K562 (cell line): ENCODE data around the gene ATXN1. TPM values are rescaled to one million over a fixed set of nuclear protein-coding genes. Genes with fewer than 3 reads are reported as not detected.

ENCODE experiments used
- EP400 ChIP-seq: fragments of 450-650 bp; IDR thresholded peaks from 2 replicates; pipeline ENCODE4 v1.6.1; 2017; ENCODE audit warnings: antibody characterized with exemption, mild to moderate bottlenecking, moderate library complexity
- JUNB ChIP-seq: fragments of 450-650 bp; formaldehyde crosslinking; conservative IDR thresholded peaks from 2 replicates; pipeline ENCODE4 v1.4.0; 2020; ENCODE audit warnings: mild to moderate bottlenecking
- KDM4B ChIP-seq, 2 experiments: fragments of 450-650 bp in 1 of 2; sonication (generic) in 1 of 2; IDR thresholded peaks; 2 replicates each; pipeline ENCODE4 v1.6.1; 2016 to 2017; ENCODE audit warnings: borderline replicate concordance in 2 of 2, antibody characterized with exemption in 1 of 2, low read depth in 1 of 2, mild to moderate bottlenecking in 1 of 2
- POLR2H ChIP-seq: IDR thresholded peaks from 2 replicates; pipeline ENCODE4 v1.6.1; 2016; ENCODE audit warnings: missing genetic modification characterization, low read depth, mild to moderate bottlenecking, control low read depth, missing compliant biosample characterization, moderate library complexity
- ZNF764 ChIP-seq: fragments of 250-450 bp; sonication (Bioruptor Pico); IDR thresholded peaks from 2 replicates; pipeline ENCODE4 v1.4.0; 2020; ENCODE audit warnings: low read depth, mild to moderate bottlenecking, moderate library complexity
- polyA plus RNA-seq, 8 experiments: library from polyadenylated mRNA; depleted of rRNA in 4 of 8; stranded (reverse) in 5 of 8; unstranded in 3 of 8; fragments of >200 nt; fragmentation: Nextera tagmentation in 2 of 8; fragmentation: Illumina TruSeq in 1 of 8; extraction: Ambion mirVana in 2 of 8; extraction: Trizol in 1 of 8; gene quantifications; 2 replicates each; pipeline versions ENCODE4 v1.2.1 to v1.2.3, GENCODE V29; 2011 to 2014; ENCODE audit warnings: inconsistent platforms in 1 of 8, missing spikeins in 1 of 8
- total RNA-seq, 7 experiments: library from RNA; depleted of rRNA in 6 of 7; stranded (reverse); fragments of >200 nt in 6 of 7; fragmentation: Illumina TruSeq in 2 of 7; extraction: Trizol in 2 of 7; gene quantifications; 2 replicates each; pipeline versions ENCODE4 v1.2.1 to v1.2.3, GENCODE V29; 2011 to 2021; ENCODE audit warnings: low replicate concordance in 1 of 7
- TF ChIP-seq, protein P1 (sequence below), 2 experiments: fragments of 450-650 bp; IDR thresholded peaks; 2 replicates each; pipeline ENCODE4 v1.6.1; 2016; ENCODE audit warnings: mild to moderate bottlenecking in 2 of 2, borderline replicate concordance in 1 of 2, low read depth in 1 of 2, moderate library complexity in 1 of 2

Gene ATXN1
- total and polyA plus RNA-seq, 9 of the 15 experiments (the other 6 are each of a cell fraction or from before 2014, with no cell fraction given): under 0.01 to 1.2 (median 0.58) TPM

GRCh38 chr6:16713597-16713996, 47.7 kb downstream of the ATXN1 start (continued):
- TF ChIP-seq, protein P1, sequence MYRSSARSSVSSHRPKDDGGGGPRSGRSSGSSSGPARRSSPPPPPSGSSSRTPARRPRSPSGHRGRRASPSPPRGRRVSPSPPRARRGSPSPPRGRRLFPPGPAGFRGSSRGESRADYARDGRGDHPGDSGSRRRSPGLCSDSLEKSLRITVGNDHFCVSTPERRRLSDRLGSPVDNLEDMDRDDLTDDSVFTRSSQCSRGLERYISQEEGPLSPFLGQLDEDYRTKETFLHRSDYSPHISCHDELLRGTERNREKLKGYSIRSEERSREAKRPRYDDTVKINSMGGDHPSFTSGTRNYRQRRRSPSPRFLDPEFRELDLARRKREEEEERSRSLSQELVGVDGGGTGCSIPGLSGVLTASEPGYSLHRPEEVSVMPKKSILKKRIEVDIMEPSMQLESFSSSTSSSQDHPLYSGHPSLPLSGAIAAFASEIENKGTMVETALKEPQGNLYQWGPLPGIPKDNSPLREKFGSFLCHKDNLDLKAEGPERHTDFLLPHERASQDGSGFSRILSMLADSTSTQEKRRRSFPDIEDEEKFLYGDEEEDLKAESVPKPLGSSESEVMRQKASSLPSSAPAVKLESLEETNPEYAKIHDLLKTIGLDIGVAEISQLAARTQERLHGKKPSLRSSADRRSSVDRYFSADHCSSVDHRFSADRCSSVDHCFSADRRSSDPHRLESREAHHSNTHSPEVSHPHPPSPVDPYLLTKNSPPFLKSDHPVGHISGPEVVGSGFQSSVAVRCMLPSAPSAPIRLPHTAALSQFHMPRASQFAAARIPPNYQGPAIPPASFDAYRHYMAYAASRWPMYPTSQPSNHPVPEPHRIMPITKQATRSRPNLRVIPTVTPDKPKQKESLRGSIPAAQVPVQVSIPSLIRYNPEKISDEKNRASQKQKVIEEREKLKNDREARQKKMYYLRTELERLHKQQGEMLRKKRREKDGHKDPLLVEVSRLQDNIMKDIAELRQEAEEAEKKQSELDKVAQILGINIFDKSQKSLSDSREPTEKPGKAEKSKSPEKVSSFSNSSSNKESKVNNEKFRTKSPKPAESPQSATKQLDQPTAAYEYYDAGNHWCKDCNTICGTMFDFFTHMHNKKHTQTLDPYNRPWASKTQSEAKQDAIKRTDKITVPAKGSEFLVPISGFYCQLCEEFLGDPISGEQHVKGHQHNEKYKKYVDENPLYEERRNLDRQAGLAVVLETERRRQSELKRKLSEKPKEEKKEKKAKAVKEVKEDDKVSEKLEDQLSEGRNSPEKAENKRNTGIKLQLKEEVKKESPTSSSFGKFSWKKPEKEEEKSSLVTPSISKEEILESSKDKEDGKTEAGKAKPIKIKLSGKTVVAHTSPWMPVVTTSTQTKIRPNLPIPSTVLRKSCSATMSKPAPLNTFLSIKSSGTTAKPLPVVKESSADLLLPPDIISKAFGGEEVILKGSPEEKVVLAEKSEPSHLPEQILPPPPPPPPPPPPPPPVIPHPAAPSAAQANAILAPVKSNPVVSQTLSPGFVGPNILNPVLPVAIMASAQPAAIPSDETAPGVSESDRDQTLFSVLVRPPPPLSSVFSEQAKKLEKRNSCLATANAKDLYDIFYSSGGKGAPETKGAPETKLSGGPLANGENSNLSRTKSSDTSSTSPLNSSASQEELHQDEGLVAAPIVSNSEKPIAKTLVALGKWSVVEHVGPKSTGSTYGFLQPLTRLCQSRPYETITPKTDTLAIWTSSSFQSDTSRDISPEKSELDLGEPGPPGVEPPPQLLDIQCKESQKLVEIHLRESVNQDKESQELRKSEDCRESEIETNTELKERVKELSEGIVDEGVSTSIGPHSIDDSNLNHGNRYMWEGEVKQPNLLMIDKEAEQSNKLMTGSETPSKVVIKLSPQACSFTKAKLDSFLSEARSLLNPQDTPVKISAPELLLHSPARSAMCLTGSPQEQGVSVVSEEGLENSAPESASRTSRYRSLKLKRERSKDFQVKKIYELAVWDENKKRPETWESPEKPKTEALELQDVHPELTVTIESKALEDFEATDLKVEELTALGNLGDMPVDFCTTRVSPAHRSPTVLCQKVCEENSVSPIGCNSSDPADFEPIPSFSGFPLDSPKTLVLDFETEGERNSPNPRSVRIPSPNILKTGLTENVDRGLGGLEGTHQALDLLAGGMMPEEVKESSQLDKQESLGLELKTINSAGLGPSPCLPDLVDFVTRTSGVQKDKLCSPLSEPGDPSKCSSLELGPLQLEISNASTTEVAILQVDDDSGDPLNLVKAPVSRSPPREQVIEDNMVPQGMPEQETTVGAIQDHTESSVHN (IDR thresholded peaks at IDR 0.05; ENCODE audit: borderline replicate concordance in 1 of 2, low read depth in 1 of 2): no peak
- TF ChIP-seq EP400: no peak
- no peak for TF ChIP-seq KDM4B (IDR thresholded peaks at IDR 0.05; ENCODE audit: borderline replicate concordance in 2 of 2, low read depth in 1 of 2)
- TF ChIP-seq ZNF764: no peak
- TF ChIP-seq JUNB (CRISPR knock-in tag): no peak
- no peak for TF ChIP-seq POLR2H
